IPS-NIHi7 (cell line): ENCODE data around the gene BLID.

Source experiments
- DNase-seq: peaks from one replicate; pipeline ENCODE4 v3.0.0; 2012; ENCODE audit warnings: mixed read lengths; ENCODE audit errors: extremely low spot score

Gene BLID

GRCh38 chr11:122115524-122116379, at the start of gene BLID:
Gene BLID, minus strand, starts transcription at chr11:122116215. Its CDS starts 293 bp downstream, at chr11:122115922.
- DNase-seq: peak; percentile 58

- DNase-seq: no peak
Observed at GRCh38 chr11:122163053-122163819, 47.2 kb upstream of the BLID start.

- no peak for DNase-seq
Observed at GRCh38 chr11:122162095-122162494, 46.1 kb upstream of the BLID start.

GRCh38 chr11:122160841-122161590, 45.0 kb upstream of the BLID start:
- no peak for DNase-seq

GRCh38 chr11:122159861-122160260, 43.8 kb upstream of the BLID start:
- DNase-seq: no peak

GRCh38 chr11:122159173-122159721, 43.2 kb upstream of the BLID start:
- peak; percentile 22 for DNase-seq

GRCh38 chr11:122158171-122158570, 42.2 kb upstream of the BLID start:
- DNase-seq: no peak

GRCh38 chr11:122157653-122158161, 41.7 kb upstream of the BLID start:
- DNase-seq: no peak

GRCh38 chr11:122156940-122157382, 40.9 kb upstream of the BLID start:
- DNase-seq: no peak

- DNase-seq: no peak
Observed at GRCh38 chr11:122155765-122156527, 39.9 kb upstream of the BLID start.

- DNase-seq: no peak
Observed at GRCh38 chr11:122154994-122155393, 39.0 kb upstream of the BLID start.

GRCh38 chr11:122154227-122154626, 38.2 kb upstream of the BLID start:
- no peak for DNase-seq

GRCh38 chr11:122153746-122154145, 37.7 kb upstream of the BLID start:
- DNase-seq: no peak

GRCh38 chr11:122150216-122151124, 34.5 kb upstream of the BLID start:
- DNase-seq: no peak

- no peak for DNase-seq
Observed at GRCh38 chr11:122149202-122149601, 33.2 kb upstream of the BLID start.

- no peak for DNase-seq
Observed at GRCh38 chr11:122146475-122146874, 30.5 kb upstream of the BLID start.

GRCh38 chr11:122145715-122146274, 29.8 kb upstream of the BLID start:
- DNase-seq: no peak

- DNase-seq: no peak
Observed at GRCh38 chr11:122144752-122145151, 28.7 kb upstream of the BLID start.

GRCh38 chr11:122141725-122142124, 25.7 kb upstream of the BLID start:
- DNase-seq: no peak
